Activated T-helper 1 cell treated with anti-CD3 and anti-CD28 coated beads, Interleukin-2, amount 50 U/mL, for 16 hours (primary cell): Measurements from ENCODE around the gene MAP2K7.
A peak's percentile ranks its signal among the peaks of the same experiment; 100 is the strongest.
"Not testable (repeated sequence)": the region's sequence is repeated elsewhere in the genome, so short reads cannot be mapped to it uniquely, and the experiment has no call there.

Experiments used
- DNase-seq, 2 donors: peaks; one replicate each; pipeline ENCODE4 v3.0.0-alpha.2; 2020; ENCODE audit warnings: low read depth in 1 of 2, low spot score in 1 of 2

MAP2K7 gene

GRCh38 chr19:7928741-7929701 is 25.3 kb downstream of the MAP2K7 start:
- peak in 1 of 2 donors; percentile 43 for DNase-seq

- not testable (repeated sequence) for DNase-seq
Observed at GRCh38 chr19:7930030-7930429, 26.4 kb downstream of the MAP2K7 start.

- DNase-seq, result no peak
Observed at GRCh38 chr19:7930765-7931164, 27.1 kb downstream of the MAP2K7 start.

- no peak for DNase-seq
Observed at GRCh38 chr19:7931221-7932061, 27.8 kb downstream of the MAP2K7 start.

GRCh38 chr19:7932276-7932929 is 28.7 kb downstream of the MAP2K7 start:
- DNase-seq, result no peak

- DNase-seq, result no peak
Observed at GRCh38 chr19:7932930-7933300, 29.2 kb downstream of the MAP2K7 start.

- no peak for DNase-seq
Observed at GRCh38 chr19:7933411-7933810, 29.7 kb downstream of the MAP2K7 start.

GRCh38 chr19:7933828-7934725 is 30.4 kb downstream of the MAP2K7 start:
- no peak for DNase-seq

- DNase-seq, result no peak
Observed at GRCh38 chr19:7934766-7935165, 31.1 kb downstream of the MAP2K7 start.

GRCh38 chr19:7940841-7941240 is 37.2 kb downstream of the MAP2K7 start:
- DNase-seq, result no peak

GRCh38 chr19:7941895-7942596 is 38.4 kb downstream of the MAP2K7 start:
- DNase-seq, result no peak

- DNase-seq, result no peak
Observed at GRCh38 chr19:7942981-7943443, 39.3 kb downstream of the MAP2K7 start.

GRCh38 chr19:7943444-7944176 is 39.9 kb downstream of the MAP2K7 start, which contains the start of gene TIMM44:
TSS of gene TIMM44 (minus strand) at chr19:7943666. CDS start at chr19:7943651, 15 bp downstream.
- peak; percentile 96 to 97 for DNase-seq

- DNase-seq, result peak; percentile 70 to 76
Observed at GRCh38 chr19:7944177-7944761, 40.6 kb downstream of the MAP2K7 start.

GRCh38 chr19:7947939-7948338 is 44.3 kb downstream of the MAP2K7 start:
- DNase-seq, result no peak

GRCh38 chr19:7953060-7953459 is 49.4 kb downstream of the MAP2K7 start:
- no peak for DNase-seq

GRCh38 chr19:7953576-7953975 is 49.9 kb downstream of the MAP2K7 start:
- no peak for DNase-seq

- no peak for DNase-seq
Observed at GRCh38 chr19:7955696-7956095, 52.0 kb downstream of the MAP2K7 start.
